ENCODE data around the gene STX1A. TPM values are rescaled to one million over a fixed set of nuclear protein-coding genes. Genes with fewer than 3 reads are reported as not detected.

STX1A gene
- total and polyA plus RNA-seq, 2 of the 4 experiments (the other 2 are of a cell fraction) = 9.3 to 22.0 TPM

GRCh38 chr7:73683056-73683787, 36.2 kb downstream of the STX1A start, which contains the start of the genes BUD23 and DNAJC30:
Gene BUD23, plus strand, starts transcription at chr7:73683597. Its CDS starts 29 bp downstream, at chr7:73683626.
Gene DNAJC30, minus strand, starts transcription at chr7:73683453. Its CDS starts 30 bp downstream, at chr7:73683423.
- H2BK15ac ChIP-seq (ENCODE audit: low read depth, low read length) = no peak within 1 kb of the TSS; the same call in 2 of the 3 replicates
- CTCF ChIA-PET = no interaction called here
- TF ChIP-seq MAFK (IDR thresholded peaks at IDR 0.05; ENCODE audit: low read depth, low read length) (no peak), MAZ (IDR thresholded peaks at IDR 0.05; ENCODE audit: borderline replicate concordance, low read depth, low read length) (peak; percentile 60; the same call in 1 of the 2 replicates), ELK1 (IDR thresholded peaks at IDR 0.05; ENCODE audit: borderline replicate concordance, low read depth, low read length) (no peak), CHD1 (IDR thresholded peaks at IDR 0.05; ENCODE audit: low read depth, low read length) (no peak), MXI1 (IDR thresholded peaks at IDR 0.05; ENCODE audit: borderline replicate concordance, low read depth, low read length) (peak; percentile 97), SMC3 (IDR thresholded peaks at IDR 0.05; ENCODE audit: low read depth, low read length) (no peak), CEBPB (IDR thresholded peaks at IDR 0.05; ENCODE audit: low read depth, low read length) (no peak), RAD21 (IDR thresholded peaks at IDR 0.05; ENCODE audit: low read length) (no peak), BHLHE40 (IDR thresholded peaks at IDR 0.05; ENCODE audit: low read depth, low read length) (peak; percentile 76), FOS (IDR thresholded peaks at IDR 0.05; ENCODE audit: low read depth, low read length) (no peak), RFX5 (IDR thresholded peaks at IDR 0.05; ENCODE audit: low read depth, low read length) (no peak), USF2 (IDR thresholded peaks at IDR 0.05; ENCODE audit: low read depth, low read length) (peak; percentile 16; the same call in 1 of the 2 replicates), CTCF (conservative IDR thresholded peaks at IDR 0.05; ENCODE audit: low read depth, low read length) (no peak), POLR2A (IDR thresholded peaks at IDR 0.05; ENCODE audit: low read depth, low read length) (peak; percentile 93)

More at GRCh38 chr7:73683056-73683787, 36.2 kb downstream of the STX1A start, which contains the start of the genes BUD23 and DNAJC30:
- peak within 1 kb of the TSS; percentile 84 for H2AK9ac ChIP-seq (replicated peaks; ENCODE audit: low read depth, low read length, poor library complexity)
- H3K14ac ChIP-seq (replicated peaks; ENCODE audit: low read depth, low read length) = peak within 1 kb of the TSS; percentile 90
- H3K4me3 ChIP-seq (ENCODE audit: insufficient read depth, low read depth, low read length) = peak within 1 kb of the TSS; percentile 96
- H4K5ac ChIP-seq (ENCODE audit: low read depth, low read length) = peak within 1 kb of the TSS; percentile 98
- peak within 1 kb of the TSS; percentile 93 for H3K27ac ChIP-seq (ENCODE audit: insufficient read depth, low read length)
- peak within 1 kb of the TSS; percentile 5; the same call in 1 of the 2 replicates for H3K18ac ChIP-seq (ENCODE audit: low read depth, low read length)
- H4K20me1 ChIP-seq (ENCODE audit: insufficient read depth, low read length) = peaks cover 12% of the 10 kb centered on the region; the same call in 1 of the 2 replicates
- H3K23ac ChIP-seq (ENCODE audit: low read depth, low read length) = peak within 1 kb of the TSS; percentile 92
- peak within 1 kb of the TSS; percentile 84 for H2BK5ac ChIP-seq (ENCODE audit: low read depth, low read length, poor library complexity, severe bottlenecking)
- ATAC-seq (ENCODE audit: low read depth) = peak; percentile 98
- peaks cover 13% of the 10 kb centered on the region for H3K4me1 ChIP-seq (ENCODE audit: control insufficient read depth, insufficient read depth, low read length)
- no peak within 1 kb of the TSS for H2BK20ac ChIP-seq (ENCODE audit: low read depth, low read length)
- H3K9me1 ChIP-seq (ENCODE audit: insufficient read depth, low read length) = peaks cover 7% of the 10 kb centered on the region; the same call in 1 of the 2 replicates
- H3K4me2 ChIP-seq (ENCODE audit: low read depth, low read length) = peak within 1 kb of the TSS; percentile 98
- H3K9me3 ChIP-seq (ENCODE audit: control insufficient read depth, insufficient read depth, low read length) = no peaks in the 10 kb centered on the region
- DNase-seq = peak; percentile 95
- 1% methylated on average over 40 of the region's 68 CpGs; no CpG with 5 or more reads in 1 of the 2 experiments for WGBS, 2 experiments (ENCODE audit: extremely low coverage in 2 of 2, insufficient read length in 1 of 2)
- peaks cover 56 to 82% of the 10 kb centered on the region in 2 experiments for H3K79me1 ChIP-seq (ENCODE audit: low read depth in 1 of 2, low read length in 2 of 2)
- H3K56ac ChIP-seq (ENCODE audit: extremely low read depth, insufficient read depth, low read length) = peak within 1 kb of the TSS; percentile 61
- peak within 1 kb of the TSS; percentile 88 for H3K9ac ChIP-seq (ENCODE audit: low read depth, low read length)
- peak within 1 kb of the TSS; percentile 11; the same call in 1 of the 2 replicates for H2BK120ac ChIP-seq (ENCODE audit: low read depth, low read length)
- H3K27me3 ChIP-seq (ENCODE audit: control insufficient read depth, insufficient read depth, low read length) = no peaks in the 10 kb centered on the region
- peaks cover 14% of the 10 kb centered on the region for H3K36me3 ChIP-seq (ENCODE audit: control insufficient read depth, insufficient read depth, low read length)
- H3K4ac ChIP-seq (ENCODE audit: low read depth, low read length) = peak within 1 kb of the TSS; percentile 83
- H2AK5ac ChIP-seq (ENCODE audit: low read depth, low read length) = peak within 1 kb of the TSS; percentile 64
- H4K8ac ChIP-seq (ENCODE audit: low read depth in 2 of 2, low read length in 2 of 2) = peak within 1 kb of the TSS; percentile 74 to 99
- H2AFZ ChIP-seq (replicated peaks; ENCODE audit: low read length, poor library complexity) = peak within 1 kb of the TSS; percentile 100
- H4K91ac ChIP-seq (ENCODE audit: insufficient read depth, low read depth, low read length) = peak within 1 kb of the TSS; percentile 65; the same call in 1 of the 2 replicates
- BruUV-seq (replicated peaks) = TSS peak; percentile 79
- intact Hi-C loops (cut with micrococcal nuclease) = loop anchor here (1.0 to 5.0 kb wide), 3 partner anchors 34 to 168 kb away; partner anchors contain the start of gene STX1A
- POLR2A ChIA-PET (ENCODE audit: unreplicated experiment) = no interaction called here
- in situ Hi-C loops (cut with MboI; ENCODE audit: low sequenced_read_pairs) = no loop called here
- dilution Hi-C loops (cut with HindIII; ENCODE audit: low sequenced_read_pairs, unreplicated experiment) = no loop called here
